Measurements from ENCODE around the gene TMCC2.

DNA sequence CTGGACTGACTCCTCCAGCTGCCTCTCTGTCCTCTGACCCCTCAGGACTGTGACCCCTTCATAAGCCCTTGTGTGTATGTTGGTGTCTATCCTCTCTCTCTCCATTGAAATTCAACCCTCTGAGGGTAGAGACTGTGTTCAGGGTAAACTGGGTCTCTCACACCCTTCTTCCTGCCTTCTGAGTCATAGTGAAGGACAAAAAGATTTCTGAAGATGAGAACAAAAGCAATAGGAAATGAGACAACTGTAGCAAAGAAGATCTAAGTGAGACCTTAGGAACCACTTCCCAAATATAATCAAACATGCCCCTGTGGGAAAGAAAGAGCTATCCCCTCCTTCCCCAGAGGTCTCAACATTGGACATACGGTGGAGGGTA, 76.9 kb downstream of the TMCC2 start:
- TF ChIP-seq EGR1 (IDR thresholded peaks at IDR 0.05; ENCODE audit: low read depth) (no peak), POLR2A (IDR thresholded peaks at IDR 0.05; ENCODE audit: borderline replicate concordance, extremely low read depth, insufficient read depth, insufficient read length) (no peak), EZH2 (IDR thresholded peaks at IDR 0.05) (no peak), POLR2AphosphoS5 (IDR thresholded peaks at IDR 0.05; ENCODE audit: low read depth, low read length) (no peak), SRF (IDR thresholded peaks at IDR 0.05; ENCODE audit: low read depth) (no peak), SP1 (IDR thresholded peaks at IDR 0.05; ENCODE audit: low read depth) (no peak), RAD21 (IDR thresholded peaks at IDR 0.05; ENCODE audit: low read depth) (no peak), CEBPB (IDR thresholded peaks at IDR 0.05; ENCODE audit: low read depth) (no peak), EZH2phosphoT487 (IDR thresholded peaks at IDR 0.05; ENCODE audit: borderline replicate concordance) (no peak), JUND (IDR thresholded peaks at IDR 0.05) (no peak)
- TF ChIP-seq, protein P1, sequence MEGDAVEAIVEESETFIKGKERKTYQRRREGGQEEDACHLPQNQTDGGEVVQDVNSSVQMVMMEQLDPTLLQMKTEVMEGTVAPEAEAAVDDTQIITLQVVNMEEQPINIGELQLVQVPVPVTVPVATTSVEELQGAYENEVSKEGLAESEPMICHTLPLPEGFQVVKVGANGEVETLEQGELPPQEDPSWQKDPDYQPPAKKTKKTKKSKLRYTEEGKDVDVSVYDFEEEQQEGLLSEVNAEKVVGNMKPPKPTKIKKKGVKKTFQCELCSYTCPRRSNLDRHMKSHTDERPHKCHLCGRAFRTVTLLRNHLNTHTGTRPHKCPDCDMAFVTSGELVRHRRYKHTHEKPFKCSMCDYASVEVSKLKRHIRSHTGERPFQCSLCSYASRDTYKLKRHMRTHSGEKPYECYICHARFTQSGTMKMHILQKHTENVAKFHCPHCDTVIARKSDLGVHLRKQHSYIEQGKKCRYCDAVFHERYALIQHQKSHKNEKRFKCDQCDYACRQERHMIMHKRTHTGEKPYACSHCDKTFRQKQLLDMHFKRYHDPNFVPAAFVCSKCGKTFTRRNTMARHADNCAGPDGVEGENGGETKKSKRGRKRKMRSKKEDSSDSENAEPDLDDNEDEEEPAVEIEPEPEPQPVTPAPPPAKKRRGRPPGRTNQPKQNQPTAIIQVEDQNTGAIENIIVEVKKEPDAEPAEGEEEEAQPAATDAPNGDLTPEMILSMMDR (IDR thresholded peaks at IDR 0.05 in 2 of 3, conservative IDR thresholded peaks at IDR 0.05 in 1 of 3; ENCODE audit: borderline replicate concordance in 1 of 3, insufficient read depth in 1 of 3, low read depth in 2 of 3, low read length in 2 of 3): no peak
- TF ChIP-seq, protein P2, sequence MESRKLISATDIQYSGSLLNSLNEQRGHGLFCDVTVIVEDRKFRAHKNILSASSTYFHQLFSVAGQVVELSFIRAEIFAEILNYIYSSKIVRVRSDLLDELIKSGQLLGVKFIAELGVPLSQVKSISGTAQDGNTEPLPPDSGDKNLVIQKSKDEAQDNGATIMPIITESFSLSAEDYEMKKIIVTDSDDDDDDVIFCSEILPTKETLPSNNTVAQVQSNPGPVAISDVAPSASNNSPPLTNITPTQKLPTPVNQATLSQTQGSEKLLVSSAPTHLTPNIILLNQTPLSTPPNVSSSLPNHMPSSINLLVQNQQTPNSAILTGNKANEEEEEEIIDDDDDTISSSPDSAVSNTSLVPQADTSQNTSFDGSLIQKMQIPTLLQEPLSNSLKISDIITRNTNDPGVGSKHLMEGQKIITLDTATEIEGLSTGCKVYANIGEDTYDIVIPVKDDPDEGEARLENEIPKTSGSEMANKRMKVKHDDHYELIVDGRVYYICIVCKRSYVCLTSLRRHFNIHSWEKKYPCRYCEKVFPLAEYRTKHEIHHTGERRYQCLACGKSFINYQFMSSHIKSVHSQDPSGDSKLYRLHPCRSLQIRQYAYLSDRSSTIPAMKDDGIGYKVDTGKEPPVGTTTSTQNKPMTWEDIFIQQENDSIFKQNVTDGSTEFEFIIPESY (IDR thresholded peaks at IDR 0.05; ENCODE audit: extremely low read depth, insufficient replicate concordance, low read length): no peak
